ENCODE results near the gene ADPRHL1. TPM values are rescaled to one million over a fixed set of nuclear protein-coding genes. Genes with fewer than 3 reads are reported as not detected.

ADPRHL1 gene
- total and polyA plus RNA-seq, 2 experiments from 2014 or later: 1.0 to 1.1 TPM

DNA sequence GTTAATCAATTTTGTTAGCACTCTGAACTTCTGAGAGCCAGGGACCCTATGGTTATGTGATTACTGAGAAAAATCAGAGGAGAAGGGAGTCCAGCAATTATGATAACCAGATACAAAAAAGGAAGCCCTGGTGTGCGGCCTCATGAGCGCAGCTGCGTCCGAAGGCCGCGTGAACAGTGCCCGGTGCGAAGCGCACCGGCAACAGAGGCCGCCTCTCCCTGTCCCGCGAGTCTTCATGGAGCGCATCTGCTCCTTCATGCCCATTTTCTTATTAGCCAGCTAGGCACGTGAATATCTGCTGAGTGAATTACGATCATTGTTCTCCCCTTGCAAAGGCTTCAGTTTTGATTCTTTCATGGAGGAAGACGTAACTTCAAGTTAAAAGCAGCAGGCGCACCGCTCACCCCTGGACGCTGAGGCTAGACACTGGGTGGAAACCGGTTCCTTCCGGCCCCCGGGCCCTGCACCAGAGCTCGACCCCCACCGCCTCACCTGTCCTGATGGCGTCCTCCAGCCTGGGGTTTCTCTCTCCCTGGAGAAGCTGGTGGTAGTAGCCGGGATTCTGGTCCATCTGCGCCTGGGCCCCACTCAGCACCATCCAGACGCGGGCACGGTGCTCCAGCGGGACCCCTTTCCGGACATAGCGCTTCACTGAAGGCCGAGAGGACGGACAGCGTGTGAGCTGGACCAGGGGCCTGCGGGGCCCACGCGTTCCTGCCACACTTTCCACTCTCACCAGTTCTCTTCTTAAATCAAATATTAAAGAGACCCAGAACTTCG is 98.3 kb downstream of the ADPRHL1 start:
- Histone ChIP-seq H2AFZ (no peak overlapping the region), H3K4me2 (no peak overlapping the region), H3K4me3 (no peak overlapping the region), H3K4me1 (ENCODE audit: insufficient read depth) (peaks cover 3% of the 10 kb centered on the region), H3K27ac (no peak overlapping the region), H3K79me2 (peaks cover 26% of the 10 kb centered on the region), H3K36me3 (replicated peaks; ENCODE audit: insufficient read depth, low read depth) (peaks cover 4% of the 10 kb centered on the region), H4K20me1 (ENCODE audit: insufficient read depth, poor library complexity, severe bottlenecking) (no peaks in the 10 kb centered on the region), H3K9me2 (replicated peaks; ENCODE audit: insufficient read depth) (no peaks in the 10 kb centered on the region), H3K27me3 (no peaks in the 10 kb centered on the region), H3K9me3 (ENCODE audit: low read depth) (no peaks in the 10 kb centered on the region)
- DNase-seq (ENCODE audit: low spot score): no peak
- WGBS (ENCODE audit: low lambda C conversion rate, missing lambda C conversion rate): 97% methylated on average over 36 of the region's 41 CpGs
- TF ChIP-seq EZH2 (IDR thresholded peaks at IDR 0.05; ENCODE audit: borderline replicate concordance) (no peak), EZH2phosphoT487 (IDR thresholded peaks at IDR 0.05; ENCODE audit: low read depth, severe bottlenecking, unreplicated experiment) (no peak)
- TF ChIP-seq, protein P1, sequence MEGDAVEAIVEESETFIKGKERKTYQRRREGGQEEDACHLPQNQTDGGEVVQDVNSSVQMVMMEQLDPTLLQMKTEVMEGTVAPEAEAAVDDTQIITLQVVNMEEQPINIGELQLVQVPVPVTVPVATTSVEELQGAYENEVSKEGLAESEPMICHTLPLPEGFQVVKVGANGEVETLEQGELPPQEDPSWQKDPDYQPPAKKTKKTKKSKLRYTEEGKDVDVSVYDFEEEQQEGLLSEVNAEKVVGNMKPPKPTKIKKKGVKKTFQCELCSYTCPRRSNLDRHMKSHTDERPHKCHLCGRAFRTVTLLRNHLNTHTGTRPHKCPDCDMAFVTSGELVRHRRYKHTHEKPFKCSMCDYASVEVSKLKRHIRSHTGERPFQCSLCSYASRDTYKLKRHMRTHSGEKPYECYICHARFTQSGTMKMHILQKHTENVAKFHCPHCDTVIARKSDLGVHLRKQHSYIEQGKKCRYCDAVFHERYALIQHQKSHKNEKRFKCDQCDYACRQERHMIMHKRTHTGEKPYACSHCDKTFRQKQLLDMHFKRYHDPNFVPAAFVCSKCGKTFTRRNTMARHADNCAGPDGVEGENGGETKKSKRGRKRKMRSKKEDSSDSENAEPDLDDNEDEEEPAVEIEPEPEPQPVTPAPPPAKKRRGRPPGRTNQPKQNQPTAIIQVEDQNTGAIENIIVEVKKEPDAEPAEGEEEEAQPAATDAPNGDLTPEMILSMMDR (IDR thresholded peaks at IDR 0.05; ENCODE audit: poor library complexity): no peak

DNA sequence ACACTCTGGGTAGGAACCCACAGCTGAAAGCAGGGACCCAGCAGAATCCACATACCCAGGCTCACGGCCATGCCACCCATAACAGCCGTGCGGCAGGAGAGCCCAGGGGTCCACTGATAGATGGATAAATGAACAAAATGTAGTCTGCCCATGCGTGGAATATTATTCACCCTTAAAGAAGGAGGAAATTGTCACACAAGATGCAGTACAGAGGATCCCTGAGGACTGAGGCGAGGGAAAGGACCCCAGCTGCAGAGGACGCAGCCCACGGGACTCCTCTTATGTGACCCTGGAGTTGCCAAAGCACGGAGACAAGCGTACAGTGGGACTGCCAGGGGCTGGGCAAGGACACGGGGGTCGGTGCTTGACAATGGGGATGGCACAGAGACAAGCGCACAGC is 100.0 kb downstream of the ADPRHL1 start:
- Histone ChIP-seq H4K20me1 (ENCODE audit: insufficient read depth, poor library complexity, severe bottlenecking) (no peaks in the 10 kb centered on the region), H3K4me1 (ENCODE audit: insufficient read depth) (no peaks in the 10 kb centered on the region), H3K36me3 (replicated peaks; ENCODE audit: insufficient read depth, low read depth) (no peaks in the 10 kb centered on the region), H2AFZ (no peak overlapping the region), H3K9me3 (ENCODE audit: low read depth) (no peaks in the 10 kb centered on the region), H3K9me2 (replicated peaks; ENCODE audit: insufficient read depth) (no peaks in the 10 kb centered on the region), H3K27me3 (no peaks in the 10 kb centered on the region), H3K79me2 (peaks cover 20% of the 10 kb centered on the region), H3K27ac (no peak overlapping the region), H3K4me3 (no peak overlapping the region), H3K4me2 (no peak overlapping the region)
- no peak for DNase-seq (ENCODE audit: low spot score)
- WGBS (ENCODE audit: low lambda C conversion rate, missing lambda C conversion rate): 87% methylated on average over 12 of the region's 12 CpGs
- TF ChIP-seq EZH2 (IDR thresholded peaks at IDR 0.05; ENCODE audit: borderline replicate concordance) (no peak), EZH2phosphoT487 (IDR thresholded peaks at IDR 0.05; ENCODE audit: low read depth, severe bottlenecking, unreplicated experiment) (no peak)
- TF ChIP-seq, protein P1 (IDR thresholded peaks at IDR 0.05; ENCODE audit: poor library complexity): no peak

DNA sequence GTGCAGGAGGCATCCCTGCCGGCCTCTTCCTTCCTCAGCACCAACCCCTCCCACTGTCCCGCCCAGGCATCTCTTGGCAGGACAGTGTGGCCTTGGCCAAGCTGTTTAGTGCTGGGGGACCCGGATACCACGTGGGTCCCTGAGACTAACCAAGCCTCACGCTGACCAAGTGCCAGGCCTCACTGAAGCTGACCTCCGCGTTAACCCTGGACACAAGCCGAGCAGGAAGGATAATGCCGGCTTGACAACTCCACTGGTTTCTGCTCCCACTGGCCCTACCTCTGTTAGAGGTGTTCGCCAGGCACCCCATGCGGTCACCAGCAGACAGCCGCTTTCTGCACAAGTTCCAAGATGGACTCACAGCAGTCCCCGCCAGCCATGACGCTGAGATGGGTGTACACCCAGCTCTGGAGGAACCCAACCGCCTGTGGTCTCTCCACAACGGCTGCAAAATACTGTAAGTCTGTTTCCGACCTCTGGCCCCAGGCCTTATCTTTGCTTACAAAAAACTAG is 101.7 kb downstream of the ADPRHL1 start:
- H3K9me3 ChIP-seq (ENCODE audit: low read depth): no peaks in the 10 kb centered on the region
- H3K79me2 ChIP-seq: peaks cover 11% of the 10 kb centered on the region
- no peak overlapping the region for H2AFZ ChIP-seq
- H4K20me1 ChIP-seq (ENCODE audit: insufficient read depth, poor library complexity, severe bottlenecking): no peaks in the 10 kb centered on the region
- no peak overlapping the region for H3K4me3 ChIP-seq
- DNase-seq (ENCODE audit: low spot score): no peak
- no peak overlapping the region for H3K27ac ChIP-seq
- H3K27me3 ChIP-seq: no peaks in the 10 kb centered on the region
- no peaks in the 10 kb centered on the region for H3K36me3 ChIP-seq (replicated peaks; ENCODE audit: insufficient read depth, low read depth)
- TF ChIP-seq EZH2 (IDR thresholded peaks at IDR 0.05; ENCODE audit: borderline replicate concordance): no peak
- TF ChIP-seq EZH2phosphoT487 (IDR thresholded peaks at IDR 0.05; ENCODE audit: low read depth, severe bottlenecking, unreplicated experiment): no peak
- TF ChIP-seq, protein P1 (IDR thresholded peaks at IDR 0.05; ENCODE audit: poor library complexity): no peak
- WGBS (ENCODE audit: low lambda C conversion rate, missing lambda C conversion rate): 94% methylated on average over 17 of the region's 17 CpGs
- H3K4me2 ChIP-seq: no peak overlapping the region
- no peaks in the 10 kb centered on the region for H3K9me2 ChIP-seq (replicated peaks; ENCODE audit: insufficient read depth)
- no peaks in the 10 kb centered on the region for H3K4me1 ChIP-seq (ENCODE audit: insufficient read depth)
